Endothelial cell of umbilical vein (primary cell): ENCODE measurements around the gene NUP58.

Experiments used
- CTCF ChIP-seq, 2 donors: IDR thresholded peaks; 1 replicate in 1 of 2; 2 replicates in 1 of 2; pipeline ENCODE4 v1.5.1; 2011; ENCODE audit warnings: low read length in 2 of 2, mild to moderate bottlenecking in 2 of 2, moderate library complexity in 2 of 2, control low read depth in 1 of 2, inconsistent platforms in 1 of 2, low read depth in 1 of 2; ENCODE audit not compliant: insufficient read depth in 1 of 2; ENCODE audit errors: extremely low read depth in 1 of 2
- FOS ChIP-seq: IDR thresholded peaks from 2 replicates; pipeline ENCODE4 v1.6.1; 2011; ENCODE audit warnings: mild to moderate bottlenecking, low read length, moderate library complexity, borderline replicate concordance; ENCODE audit not compliant: insufficient read depth
- POLR2A ChIP-seq: IDR thresholded peaks from 2 replicates; pipeline ENCODE4 v1.6.1; 2012; ENCODE audit warnings: low read depth, mild to moderate bottlenecking, control low read depth, low read length
- POLR2AphosphoS5 ChIP-seq: IDR thresholded peaks from 2 replicates; pipeline ENCODE4 v1.6.1; 2012; ENCODE audit warnings: low read depth, mild to moderate bottlenecking, control low read depth, low read length, moderate library complexity; ENCODE audit not compliant: insufficient read depth

DNA sequence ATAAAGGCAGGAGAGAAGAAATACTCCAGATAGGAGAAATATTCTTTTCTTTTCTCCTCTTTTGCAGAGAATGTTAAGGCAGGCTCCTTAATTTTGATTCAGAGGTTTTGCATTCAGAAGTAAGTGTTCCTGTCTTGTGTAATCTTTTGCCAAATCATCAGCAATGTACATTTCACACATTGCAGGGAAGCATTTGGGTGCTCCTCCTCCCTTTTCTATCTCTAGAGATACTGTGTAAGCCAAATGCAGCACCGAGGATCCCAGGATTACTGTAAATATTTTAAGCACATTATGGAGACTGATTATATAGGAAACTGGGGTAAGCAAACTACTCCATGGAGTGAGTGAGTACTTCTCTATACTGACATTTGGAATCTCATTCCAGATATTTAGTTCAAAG lies 77.6 kb downstream of the NUP58 start:
- TF ChIP-seq CTCF (IDR thresholded peaks at IDR 0.05; ENCODE audit: extremely low read depth in 1 of 2, insufficient read depth in 1 of 2, low read depth in 1 of 2, low read length in 2 of 2), result no peak
- TF ChIP-seq FOS, result no peak
- TF ChIP-seq POLR2AphosphoS5, result no peak
- no peak for TF ChIP-seq POLR2A
